GM21423 (cell line): Measurements from ENCODE around the gene HJURP.
"Not testable (repeated sequence)": the region's sequence is repeated elsewhere in the genome, so short reads cannot be mapped to it uniquely, and the experiment has no call there.

Source experiments
- ATAC-seq: cut with Tn5 transposase; IDR thresholded peaks from one replicate; pipeline ENCODE4 v1.9.1; 2021; ENCODE audit warnings: mild to moderate bottlenecking, moderate library complexity; ENCODE audit not compliant: unreplicated experiment

HJURP gene, protein sequence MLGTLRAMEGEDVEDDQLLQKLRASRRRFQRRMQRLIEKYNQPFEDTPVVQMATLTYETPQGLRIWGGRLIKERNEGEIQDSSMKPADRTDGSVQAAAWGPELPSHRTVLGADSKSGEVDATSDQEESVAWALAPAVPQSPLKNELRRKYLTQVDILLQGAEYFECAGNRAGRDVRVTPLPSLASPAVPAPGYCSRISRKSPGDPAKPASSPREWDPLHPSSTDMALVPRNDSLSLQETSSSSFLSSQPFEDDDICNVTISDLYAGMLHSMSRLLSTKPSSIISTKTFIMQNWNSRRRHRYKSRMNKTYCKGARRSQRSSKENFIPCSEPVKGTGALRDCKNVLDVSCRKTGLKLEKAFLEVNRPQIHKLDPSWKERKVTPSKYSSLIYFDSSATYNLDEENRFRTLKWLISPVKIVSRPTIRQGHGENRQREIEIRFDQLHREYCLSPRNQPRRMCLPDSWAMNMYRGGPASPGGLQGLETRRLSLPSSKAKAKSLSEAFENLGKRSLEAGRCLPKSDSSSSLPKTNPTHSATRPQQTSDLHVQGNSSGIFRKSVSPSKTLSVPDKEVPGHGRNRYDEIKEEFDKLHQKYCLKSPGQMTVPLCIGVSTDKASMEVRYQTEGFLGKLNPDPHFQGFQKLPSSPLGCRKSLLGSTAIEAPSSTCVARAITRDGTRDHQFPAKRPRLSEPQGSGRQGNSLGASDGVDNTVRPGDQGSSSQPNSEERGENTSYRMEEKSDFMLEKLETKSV

DNA sequence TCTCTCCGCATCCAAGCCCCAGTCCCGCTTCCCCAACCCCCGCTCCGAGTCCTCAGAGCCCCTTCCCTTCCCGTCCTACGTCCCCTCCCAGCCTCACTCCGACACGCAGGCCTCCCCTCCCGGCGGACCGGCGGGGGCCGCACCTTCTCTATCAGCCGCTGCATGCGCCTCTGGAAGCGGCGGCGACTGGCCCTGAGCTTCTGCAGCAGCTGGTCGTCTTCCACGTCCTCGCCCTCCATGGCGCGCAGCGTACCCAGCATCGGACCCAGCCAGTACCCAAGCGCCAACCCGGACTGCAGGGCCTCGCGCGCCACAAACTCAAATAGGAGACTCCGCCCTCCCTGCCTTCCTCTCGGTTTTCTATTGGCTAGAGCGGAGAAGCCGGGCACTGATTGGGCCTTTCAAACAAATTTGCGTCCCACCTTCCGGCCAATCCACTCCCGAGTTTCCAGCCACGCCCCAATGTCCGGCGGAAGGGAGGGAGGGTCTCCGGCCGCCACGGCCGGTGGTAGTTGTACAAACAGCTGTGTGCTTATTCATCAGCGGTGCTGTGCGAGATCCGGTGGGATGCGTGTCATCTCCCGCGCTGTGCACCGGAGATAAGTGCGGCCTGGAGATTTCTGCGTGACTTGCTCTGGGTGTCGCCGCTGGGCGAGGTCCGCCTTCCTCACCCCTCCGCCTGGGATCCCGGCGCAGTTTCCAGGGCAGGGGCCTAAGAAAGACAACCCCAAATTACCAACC, at the start of gene HJURP:
TSS of gene HJURP (minus strand) at position 295 of the 741 bp plus-strand sequence. CDS start at position 260, 35 bp downstream.
- ATAC-seq = peak; percentile 95

DNA sequence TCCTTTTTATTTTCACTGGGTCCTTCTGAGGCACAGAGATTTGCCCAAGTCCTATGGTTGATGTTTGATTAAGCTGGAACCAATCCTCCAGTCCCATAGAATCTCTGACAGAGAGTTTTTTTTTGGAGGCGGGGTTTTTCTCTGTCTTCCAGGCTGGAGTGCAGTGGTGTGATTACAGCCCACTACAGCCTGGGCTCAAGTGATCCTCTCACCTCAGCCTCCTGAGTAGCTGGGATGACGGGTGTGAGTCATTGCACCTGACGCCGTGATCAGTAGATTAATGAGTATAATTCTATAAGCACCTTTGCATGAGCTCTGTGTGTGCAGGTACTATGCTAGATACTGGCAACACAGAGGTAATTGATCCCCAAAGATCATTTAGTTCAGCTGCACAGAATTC, 47.5 kb upstream of the HJURP start:
- ATAC-seq = no peak

DNA sequence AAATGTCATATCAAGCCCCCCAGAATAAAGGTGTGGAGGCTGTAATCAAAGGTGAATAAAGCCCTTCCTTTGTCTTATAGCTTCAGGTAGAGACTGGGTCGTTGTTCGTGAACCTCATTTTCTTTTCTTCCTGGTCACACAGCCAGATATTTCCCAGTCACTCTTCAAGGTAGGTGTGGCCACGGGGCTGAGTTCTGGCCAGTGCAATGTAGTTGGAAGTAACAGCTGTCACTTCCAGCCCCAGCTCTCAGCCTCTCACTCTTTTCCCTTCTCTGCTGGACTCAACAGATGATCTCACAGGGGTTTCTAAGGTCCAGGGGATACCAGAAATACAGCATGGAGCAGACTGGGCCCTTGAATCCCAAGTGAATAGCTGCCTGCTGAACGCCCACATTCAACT, 47.0 kb upstream of the HJURP start:
- no peak for ATAC-seq

DNA sequence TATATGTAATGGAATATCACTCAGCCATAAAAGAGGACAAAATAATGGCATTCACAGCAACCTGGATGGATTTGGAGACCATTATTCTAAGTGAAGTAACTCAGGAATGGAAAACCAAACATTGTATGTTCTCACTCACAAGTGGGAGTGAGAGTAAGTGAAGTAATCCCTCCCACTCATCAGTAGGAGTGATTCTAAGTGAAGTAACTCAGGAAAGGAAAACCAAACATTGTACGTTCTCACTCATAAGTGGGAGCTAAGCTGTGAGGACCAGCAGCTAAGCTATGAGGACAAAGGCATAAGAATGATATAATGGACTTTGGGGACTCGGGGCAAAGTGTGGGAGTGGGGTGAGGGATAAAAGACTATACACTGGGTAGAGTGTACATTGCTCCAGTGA, 41.9 kb upstream of the HJURP start:
- ATAC-seq = not testable (repeated sequence)

DNA sequence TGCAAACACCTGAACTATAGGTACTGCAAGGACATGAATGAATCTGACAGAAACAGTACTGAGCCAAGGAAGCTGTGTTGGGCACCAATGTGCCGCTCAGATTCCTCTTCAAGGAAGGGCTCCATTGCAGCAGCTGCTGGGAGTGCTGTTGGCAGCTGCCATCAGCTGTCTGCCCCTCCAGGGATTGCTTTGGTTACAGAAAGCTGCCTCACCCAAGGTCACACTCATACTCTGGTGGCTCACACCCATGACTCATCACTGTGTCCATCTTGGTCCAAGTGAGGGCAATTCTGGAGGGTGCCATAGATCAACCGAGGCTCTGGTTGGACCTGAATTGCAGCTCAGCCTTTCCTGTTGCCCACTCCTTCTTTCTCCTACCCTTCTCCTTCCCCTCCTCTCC, 38.5 kb upstream of the HJURP start:
- no peak for ATAC-seq

DNA sequence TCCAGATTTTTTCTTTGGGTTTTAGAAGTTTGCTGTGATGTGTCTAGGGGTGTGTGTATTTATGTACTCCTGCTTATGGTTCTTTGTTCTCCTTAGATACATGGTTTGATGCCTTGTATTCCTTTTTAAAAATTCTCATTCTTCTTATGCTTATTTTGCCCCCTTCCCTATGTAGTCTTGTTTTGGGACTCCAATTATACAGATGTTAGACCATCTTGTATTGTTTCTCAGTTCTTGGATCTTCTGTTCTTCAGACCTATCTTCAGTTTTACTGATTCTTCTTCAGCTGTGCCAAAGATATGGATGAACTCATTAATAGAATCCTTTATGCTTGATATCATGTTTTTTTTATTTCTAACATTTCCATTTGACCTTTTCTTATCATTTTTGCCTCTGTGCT, 28.0 kb upstream of the HJURP start:
- no peak for ATAC-seq

DNA sequence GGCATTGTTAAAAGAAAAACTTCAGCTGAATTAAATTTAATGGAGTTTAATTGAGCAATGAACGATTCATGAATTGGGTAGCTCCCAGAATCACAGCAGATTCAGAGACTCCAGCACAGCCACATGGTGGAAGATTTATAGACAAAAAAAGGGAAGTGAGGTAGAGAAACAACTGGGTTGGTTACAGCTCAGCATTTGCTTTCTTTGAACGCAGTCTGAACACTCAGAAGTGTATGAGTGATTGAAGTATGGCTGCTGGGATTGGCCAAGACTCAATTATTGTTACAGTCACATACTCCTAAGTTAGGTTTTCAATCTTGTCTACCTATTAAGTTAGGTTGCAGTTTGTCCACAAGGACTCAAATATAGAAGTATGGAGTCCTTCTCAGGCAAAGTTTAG, 17.8 kb upstream of the HJURP start:
- not testable (repeated sequence) for ATAC-seq

DNA sequence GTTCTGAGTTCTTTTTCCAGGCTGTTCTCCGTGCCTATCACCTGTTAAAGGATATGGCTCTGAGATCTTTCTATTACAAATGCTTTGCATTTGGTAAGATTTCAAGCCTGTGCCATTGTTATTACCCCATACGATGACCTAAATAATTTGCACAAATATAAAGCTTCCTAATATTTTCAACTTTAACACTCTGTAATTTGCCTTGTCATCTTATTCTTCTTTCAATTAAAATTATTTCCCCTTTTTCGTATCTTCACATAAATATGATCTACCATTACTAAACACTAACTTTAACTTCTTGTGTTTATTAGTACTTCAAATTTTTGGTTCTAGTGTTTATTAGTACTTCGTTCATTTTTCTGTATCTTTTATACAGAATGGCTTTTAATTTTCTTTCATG, 17.1 kb upstream of the HJURP start:
- ATAC-seq = no peak

DNA sequence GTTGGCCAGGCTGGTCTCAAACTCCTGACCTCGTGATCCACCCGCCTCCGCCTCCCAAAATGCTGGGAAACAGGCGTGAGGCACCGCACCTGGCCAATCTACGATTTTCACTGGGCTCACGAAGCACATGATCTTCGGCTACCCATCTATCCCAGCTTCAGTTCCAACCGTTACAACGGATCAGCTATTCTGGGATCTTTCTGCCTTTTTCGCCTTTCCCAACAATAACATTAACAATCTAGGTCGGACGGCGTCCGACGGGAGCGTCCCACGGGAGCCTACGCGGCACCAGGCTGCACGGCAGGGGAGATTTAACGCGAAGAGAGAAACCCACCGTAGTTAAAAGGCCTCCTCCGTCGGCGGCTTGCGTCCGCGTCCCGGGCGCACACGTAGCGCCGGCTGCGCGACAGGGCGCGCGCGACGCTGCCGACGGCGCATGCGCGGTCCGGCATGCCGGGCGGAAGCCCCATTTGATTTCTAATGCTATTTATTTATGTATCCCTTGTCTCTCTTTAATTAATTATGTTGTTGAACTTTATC, 13.7 kb upstream of the HJURP start, which contains the start of gene MSL3B:
TSS of gene MSL3B (minus strand) at position 394 of the 540 bp plus-strand sequence.
- ATAC-seq = peak; percentile 78

DNA sequence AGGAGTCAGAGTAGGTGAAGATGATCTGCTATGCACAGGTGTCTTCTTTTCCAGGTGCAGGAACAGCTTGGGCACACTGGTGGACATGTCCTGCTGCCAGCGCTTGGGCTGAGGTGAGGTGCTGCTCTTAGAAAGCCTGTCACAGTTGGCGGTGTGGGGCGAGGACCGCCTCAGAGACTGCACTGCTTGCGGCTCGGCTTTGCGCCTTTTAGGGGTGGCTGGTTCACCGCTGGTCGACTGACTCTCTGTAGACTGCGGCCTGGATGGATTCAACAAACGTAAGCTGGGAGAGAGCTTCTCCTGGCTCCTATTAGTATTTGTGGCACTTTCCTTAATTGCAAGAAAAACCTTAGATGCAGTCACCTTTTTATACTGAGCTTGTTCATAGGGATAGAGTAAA, 12.1 kb upstream of the HJURP start:
- ATAC-seq = no peak

DNA sequence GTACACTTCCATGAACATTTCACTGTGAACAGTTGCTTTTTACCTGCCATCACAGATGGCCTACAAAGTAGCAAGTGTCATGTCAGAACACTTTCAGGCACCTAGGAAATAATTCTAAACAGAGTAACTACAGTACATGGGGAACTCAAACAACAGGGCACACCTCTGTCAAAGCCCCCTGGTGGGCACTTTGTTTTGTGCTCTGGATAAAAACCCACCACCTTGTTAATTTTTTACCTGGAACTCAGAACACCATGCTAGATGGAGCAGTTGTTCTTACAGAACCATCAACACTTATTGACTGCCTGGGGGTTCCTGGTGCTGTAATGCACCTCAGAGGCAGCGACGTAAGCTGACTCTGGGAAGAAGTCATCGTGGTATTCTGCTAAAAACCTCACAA, 11.5 kb upstream of the HJURP start:
- ATAC-seq = no peak

DNA sequence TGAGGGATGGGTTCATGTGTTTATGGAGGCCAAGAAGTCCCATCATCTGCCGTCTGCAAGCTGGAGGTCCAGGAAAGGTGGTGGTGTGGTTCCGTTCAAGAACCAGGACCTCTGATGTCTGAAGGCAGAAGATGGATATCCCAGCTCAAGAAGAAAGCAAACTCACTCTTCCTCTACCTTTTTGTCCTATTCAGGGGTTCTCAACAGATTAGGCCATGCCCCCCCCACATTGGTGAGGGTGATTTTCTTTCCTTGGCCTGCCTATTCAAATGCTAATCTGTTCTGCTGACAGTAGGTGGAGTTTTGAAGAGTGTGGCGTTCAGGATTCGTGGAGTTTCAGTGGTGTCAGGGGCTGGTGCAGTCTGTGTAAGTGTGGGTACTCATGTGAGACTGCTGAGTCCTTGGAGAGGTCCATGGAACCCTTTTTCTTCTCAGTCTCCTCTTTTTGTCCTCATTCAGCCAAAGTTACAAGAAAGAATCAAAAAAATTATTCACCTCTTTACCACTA, 8.0 kb upstream of the HJURP start:
- ATAC-seq = no peak

DNA sequence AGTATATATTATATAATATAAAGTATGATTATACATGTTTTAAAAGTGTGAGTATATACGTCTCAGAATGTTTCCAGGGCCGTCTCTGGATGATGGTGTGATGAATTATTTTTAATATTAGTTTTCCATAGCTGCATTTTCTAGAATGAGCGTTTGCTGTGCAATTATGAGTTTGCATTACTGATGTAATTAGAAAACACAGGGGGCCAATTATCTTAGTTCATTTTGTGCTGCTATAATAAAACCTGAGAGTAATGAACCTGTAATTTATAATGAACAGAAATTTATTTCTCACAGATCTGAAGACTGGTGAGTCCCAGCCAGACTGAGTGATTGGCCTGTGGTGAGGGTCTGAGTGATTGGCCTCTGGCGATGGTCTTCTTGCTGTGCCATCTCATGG, 4.0 kb upstream of the HJURP start:
- ATAC-seq = no peak

DNA sequence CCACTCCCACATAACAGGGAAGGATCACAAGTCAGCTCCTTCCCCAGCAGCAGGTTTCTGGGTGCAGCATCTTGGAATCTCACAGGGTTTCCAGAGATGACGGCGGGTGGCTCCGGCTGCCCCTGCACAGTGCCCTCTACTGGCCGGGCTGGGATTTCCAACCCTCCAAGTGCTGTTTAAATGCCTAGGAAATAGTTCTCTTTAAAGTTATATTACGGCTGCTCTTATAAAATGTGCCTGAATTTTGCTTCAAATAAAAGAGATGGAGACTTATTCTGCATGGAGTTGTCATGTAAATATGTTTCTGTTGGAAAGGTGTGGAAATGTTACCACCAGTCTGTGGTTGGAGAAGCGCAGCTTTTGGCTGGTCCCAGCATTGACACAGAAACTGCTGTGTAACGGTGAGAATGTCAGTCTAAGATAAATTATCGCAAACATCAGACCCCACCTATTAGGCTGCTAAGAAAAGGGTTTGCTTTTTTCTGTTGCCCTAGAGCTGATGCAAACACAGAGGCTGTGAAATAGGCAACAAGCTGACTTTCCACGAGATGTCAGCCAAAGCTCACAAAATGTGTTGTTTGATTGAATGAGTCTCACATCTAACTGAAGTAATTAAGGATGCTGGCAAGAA, 3.3 kb upstream of the HJURP start:
- ATAC-seq = no peak

DNA sequence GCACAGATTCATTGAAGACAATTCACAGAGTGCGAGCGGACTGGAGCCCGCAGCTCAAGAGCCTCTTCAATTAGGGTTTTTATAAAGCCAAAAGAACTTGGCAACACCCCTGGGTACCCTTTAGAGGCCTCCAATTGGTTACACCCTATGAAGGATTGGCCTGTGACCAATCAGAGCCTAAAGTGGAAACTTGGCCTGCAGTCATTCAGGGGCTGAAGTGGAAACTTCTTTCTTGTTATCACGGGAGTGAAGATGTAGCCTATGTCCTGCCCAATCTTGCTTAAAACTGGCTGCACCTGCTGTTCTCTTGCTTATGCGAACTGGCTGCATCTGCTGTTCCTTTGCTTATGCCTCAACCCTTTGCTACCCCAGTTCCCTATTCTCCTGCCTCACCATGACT, 1.8 kb upstream of the HJURP start:
- no peak for ATAC-seq

DNA sequence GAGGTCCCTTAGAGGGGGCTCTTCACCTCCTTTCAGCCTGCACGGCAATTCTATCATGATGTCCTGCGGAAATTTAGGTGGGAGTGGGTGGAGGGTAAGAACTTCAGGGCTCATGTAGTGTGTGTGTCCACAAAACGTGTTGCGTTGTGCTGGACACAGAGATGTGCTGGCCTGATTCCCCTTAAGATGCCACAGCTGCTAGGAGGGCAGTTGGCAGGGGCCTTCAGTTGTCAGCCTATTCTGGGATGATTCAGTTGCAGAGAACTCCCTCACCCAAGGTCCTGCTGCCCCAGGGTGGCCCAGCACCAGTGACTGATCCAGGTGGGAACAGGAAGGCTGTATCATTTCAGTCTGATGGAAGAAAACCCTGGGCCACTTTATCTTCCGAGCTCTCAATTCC, 1.0 kb upstream of the HJURP start:
- no peak for ATAC-seq

DNA sequence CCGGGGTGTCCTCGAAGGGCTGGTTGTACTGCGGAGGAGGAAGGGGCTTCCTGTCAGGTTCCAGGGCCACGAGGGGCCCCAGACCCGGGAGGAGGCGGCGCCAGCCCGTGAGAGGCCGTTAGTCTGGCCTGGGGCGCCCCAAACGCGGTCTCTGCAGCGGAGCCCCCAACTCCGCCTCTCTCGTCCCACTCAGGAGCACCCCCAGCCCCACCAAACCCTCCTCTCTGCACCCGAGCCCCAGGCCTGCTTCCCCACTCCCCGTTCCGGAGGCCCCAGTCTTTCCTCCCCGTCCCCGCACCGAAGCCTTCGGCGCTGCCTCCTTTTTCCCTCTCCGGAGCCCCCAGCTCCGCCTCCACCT, 473 bp downstream of the HJURP start:
- no peak for ATAC-seq

DNA sequence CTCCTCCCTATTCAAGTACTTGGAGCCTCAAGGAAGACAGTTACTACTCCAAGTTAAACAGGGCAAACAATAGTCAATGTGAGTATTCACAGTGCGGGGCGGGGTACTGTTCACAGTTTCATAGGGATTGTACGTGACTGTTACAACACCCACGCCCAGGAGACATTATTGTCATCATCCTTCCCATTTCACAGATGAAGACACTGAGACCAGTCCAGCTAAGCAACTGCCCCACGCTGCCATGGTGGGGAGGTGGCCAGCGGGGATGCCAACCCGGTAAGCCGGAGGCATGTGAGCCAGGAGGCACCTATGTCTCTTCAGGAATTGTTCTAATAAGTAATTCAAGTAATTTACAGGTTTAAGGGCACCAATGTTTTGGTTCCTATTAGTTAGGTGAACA, 982 bp downstream of the HJURP start:
- no peak for ATAC-seq

DNA sequence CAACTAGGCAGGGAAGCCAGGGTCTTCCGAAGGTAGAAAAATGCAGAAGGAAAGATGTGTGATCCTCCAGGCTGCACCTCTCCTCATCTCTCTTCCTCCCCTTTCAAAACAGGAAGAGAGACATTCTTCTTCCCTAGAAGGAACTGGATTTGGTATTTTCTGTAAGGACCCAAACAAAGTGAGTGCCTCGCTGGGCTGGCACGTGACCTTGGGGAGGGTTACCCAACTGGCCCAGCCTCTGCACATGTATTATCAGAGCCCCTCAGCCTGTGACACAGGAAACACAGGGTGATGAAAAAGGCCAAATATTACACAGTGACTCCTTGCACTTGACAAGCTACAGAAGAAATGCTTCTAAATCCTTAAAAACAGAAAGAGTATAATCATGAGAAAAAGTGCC, 2.3 kb downstream of the HJURP start:
- ATAC-seq = no peak

DNA sequence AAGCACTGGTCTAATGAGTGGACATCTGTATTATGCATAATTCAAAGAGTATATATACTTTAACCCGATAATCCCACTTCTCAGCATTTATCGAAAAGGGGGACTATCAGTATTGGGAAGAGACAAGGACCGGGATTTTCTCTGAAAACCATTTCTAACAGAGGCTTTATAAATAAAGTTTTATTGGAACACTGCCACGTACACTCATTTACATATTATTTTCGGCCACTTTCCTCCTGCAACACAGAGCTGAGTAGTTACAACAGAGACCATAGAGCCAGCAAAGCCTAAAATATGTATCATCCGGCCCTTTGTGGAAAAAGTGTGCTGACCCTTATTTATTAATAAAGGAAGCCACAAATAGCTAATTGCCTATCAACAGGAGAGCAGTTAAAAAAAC, 3.2 kb downstream of the HJURP start:
- no peak for ATAC-seq

DNA sequence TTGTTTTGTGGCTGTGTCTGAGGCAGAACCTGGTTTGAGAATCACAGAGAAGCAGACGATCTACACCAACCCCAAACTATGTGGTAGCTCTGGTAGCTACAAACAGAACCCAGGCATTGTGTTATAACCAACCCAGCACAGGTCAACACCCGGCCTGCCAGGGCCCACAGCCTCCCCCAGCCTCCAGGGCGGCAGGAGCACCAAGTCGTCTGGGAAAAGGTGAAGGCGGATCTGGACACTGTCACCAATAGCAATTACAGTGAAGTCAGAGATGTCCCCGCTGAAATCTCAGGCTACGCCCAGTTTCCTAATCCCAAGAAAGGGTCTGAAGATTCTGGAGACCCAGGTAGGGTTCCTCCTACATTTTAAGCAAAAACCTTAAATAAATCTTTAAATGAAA, 3.6 kb downstream of the HJURP start:
- ATAC-seq = no peak
